NCI-H2107 (cell line): ENCODE data around the gene UBE2I.

ENCODE experiments used
- DNase-seq: peaks from one replicate; lab custom pipeline; 2025; lab: John Stamatoyannopoulos, UW

Gene UBE2I

DNA sequence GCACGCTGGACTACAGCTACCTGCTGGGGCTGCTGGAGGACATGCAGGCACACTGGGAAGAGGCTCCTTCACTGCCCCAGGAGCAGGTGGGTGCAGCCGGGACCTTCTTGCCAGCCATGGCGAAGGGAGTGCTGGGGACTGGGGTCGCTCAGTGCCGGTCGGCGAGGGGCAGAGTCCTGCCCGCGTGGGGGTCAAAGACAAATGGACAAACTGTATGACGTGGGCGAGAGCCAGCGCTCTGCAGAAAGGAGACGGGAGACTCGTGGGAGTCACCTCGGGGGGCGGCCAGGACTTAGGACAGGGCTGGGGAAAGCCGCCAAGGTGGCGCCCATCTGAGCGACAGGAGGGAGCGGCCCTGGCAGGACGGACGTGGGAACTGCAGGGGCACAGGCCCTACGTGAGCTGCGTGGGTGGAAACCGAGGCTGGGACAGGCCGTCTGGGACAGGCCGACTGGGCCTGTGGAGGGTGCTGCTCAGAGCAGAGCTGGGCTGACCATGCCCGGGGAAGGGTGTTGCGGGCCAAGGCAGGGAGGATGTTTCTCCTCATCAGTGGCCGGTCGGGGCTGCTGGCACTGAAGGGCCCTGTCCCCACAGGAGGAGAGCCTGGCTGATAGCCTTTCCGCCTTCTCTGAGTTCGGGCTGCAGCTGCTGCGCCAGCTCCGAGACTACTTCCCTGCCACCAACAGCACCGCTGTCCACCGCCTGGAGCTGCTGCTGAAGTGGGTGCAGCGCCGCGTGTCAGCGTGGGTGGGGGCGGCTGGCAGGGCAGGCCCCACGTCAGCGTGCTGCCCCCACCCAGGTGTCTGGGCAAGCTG, 34.2 kb downstream of the UBE2I start:
- no peak for DNase-seq

- DNase-seq: no peak
Measured at GRCh38 chr16:1344499-1344898, 35.1 kb downstream of the UBE2I start.

GRCh38 chr16:1345087-1345486, 35.7 kb downstream of the UBE2I start:
- no peak for DNase-seq

- no peak for DNase-seq
Measured at GRCh38 chr16:1345651-1346421, 36.4 kb downstream of the UBE2I start.

DNA sequence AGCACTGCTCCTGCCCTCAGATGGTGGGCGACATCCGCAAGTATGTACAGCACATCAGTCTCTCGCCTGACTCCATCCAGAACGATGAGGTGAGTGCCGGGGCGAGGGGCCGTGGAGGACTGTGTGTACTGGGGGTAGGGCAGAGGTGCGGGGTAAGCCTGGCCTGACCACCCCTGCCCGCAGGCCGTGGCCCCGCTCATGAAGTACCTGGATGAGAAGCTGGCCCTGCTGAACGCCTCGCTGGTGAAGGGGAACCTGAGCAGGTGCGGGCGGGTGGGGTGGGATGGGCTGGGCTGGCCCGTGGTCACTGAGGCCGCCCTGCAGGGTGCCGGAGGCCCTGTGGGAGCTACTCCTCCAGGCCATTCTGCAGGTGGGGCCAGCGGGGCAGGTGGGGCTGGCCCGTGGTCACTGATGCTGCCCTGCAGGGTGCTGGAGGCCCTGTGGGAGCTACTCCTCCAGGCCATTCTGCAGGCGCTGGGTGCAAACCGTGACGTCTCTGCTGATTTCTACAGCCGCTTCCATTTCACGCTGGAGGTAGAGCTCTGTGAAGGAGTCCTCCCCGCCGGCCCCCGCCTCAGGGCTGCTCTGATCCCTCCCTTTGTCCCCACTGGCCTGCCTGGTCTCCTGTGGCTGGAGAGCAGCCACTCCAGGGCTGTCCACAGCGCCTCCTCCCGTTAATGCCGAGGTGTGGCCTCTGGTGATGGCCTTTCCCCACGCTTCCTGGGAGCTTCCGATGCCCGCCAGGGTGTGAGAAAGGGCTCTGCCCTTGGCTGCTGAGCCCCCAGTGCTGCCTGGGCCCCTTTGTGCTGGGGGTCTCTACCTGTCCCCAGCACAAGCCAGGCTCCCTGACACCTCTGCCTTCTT, 37.2 kb downstream of the UBE2I start:
- DNase-seq: no peak

- no peak for DNase-seq
Measured at GRCh38 chr16:1347286-1347855, 37.9 kb downstream of the UBE2I start.

GRCh38 chr16:1347962-1348361, 38.5 kb downstream of the UBE2I start:
- no peak for DNase-seq

DNA sequence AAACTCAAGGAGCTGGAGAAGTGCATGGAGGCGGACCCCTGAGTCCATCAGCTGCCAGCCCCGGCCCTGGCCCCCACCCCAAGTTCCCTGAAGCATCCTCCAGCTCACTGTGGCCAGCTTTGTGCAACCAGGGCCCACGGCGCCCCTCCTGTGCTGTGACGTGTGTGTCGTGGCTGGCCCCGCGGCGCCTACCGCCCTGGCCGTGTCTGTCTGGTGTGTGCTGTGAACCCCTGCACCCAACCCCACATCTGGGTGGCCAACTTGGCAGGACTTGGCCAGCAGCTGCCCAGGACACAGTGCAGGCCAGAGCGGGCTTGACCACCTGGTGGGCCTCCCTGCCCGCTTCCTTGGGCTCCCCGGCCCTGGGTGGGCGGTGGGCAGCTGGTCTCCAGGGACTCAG, 39.0 kb downstream of the UBE2I start:
- DNase-seq: no peak

DNA sequence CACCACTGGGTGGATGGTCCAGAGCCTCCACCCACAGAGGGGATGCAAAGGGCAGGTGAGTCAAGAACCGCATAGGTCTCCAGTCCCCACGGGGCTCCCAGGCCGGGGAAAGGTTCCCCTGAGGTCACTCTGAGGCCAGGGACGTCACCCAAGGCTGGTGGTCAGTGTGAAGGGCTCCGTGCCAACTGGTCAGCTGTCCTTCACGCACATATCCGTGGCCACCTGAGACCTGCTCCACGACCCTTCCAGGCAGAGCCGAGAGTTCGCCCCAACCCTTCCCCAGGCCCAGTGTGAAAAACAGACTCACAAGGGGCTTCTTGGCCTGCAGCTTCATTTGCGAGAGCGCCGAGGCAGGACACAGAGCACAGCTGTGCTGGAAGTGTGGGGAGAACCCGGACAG, 39.5 kb downstream of the UBE2I start:
- no peak for DNase-seq

DNA sequence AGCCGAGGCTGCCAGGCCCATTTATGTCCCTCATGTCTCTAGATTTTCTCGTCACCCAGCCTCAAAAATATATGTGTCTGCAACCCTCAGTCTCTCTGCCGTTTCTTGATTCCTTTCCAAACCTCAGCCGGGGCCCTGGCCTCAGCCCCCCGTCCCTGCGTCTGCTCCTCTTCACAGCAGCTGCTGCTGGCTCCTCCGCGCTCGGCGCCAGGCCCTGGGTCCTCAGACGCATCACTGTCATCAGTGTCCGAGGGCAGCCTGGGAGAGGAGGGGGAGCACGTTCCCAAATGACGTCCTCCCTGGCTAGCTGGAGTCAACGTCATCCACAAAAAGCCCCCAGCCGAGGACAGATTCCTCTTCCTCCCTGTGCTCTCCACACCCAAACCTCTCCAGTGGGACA, 39.9 kb downstream of the UBE2I start:
- DNase-seq: no peak

- no peak for DNase-seq
Measured at GRCh38 chr16:1349951-1350350, 40.5 kb downstream of the UBE2I start.

DNA sequence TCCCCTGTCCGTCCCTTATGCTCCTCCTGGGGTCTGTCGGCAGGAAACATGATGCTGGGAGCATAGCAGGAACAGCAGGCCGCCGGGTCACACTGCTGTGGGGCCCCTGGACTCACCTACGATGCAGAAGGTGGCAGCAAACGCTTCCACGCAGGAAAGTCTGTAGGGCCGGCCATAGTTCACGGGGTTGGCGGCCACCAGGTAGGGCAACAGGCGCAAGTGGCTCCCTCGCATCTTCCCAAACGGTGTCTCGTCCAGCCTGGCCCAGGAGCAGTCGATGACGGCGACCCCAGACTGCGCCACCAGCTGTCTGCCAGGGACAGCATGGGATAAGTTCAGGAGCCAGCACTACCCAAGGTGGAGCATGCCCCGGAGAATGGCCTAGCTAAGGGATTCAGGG, 41.3 kb downstream of the UBE2I start:
- no peak for DNase-seq

DNA sequence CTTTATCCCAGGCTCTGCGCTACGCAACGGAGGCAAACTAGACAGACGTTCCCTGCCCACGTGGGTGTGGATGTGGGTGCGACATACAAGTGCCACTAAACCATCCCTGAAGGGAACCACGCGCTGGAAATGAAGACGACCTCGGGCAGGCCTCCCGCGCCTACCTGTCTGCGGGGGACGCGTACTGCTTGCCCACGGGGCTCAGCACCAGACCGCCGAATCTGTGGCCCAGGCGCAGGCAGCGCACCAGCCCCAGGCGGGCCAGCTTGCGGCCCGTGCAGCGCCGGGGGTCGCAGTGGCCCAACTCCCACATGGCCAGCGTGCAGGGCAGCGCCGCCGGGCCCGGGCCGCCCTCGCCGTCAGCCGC, 41.8 kb downstream of the UBE2I start:
- no peak for DNase-seq

- DNase-seq: peak; percentile 71
Measured at GRCh38 chr16:1351582-1352362, 42.3 kb downstream of the UBE2I start, which contains the start of the genes GNPTG and TSR3. GNPTG (plus strand) TSS chr16:1351931; CDS start chr16:1351966, 35 bp downstream. TSR3 (minus strand) TSS chr16:1351878; CDS start chr16:1351804, 74 bp downstream.

GRCh38 chr16:1354815-1355540, 45.5 kb downstream of the UBE2I start:
- no peak for DNase-seq

DNA sequence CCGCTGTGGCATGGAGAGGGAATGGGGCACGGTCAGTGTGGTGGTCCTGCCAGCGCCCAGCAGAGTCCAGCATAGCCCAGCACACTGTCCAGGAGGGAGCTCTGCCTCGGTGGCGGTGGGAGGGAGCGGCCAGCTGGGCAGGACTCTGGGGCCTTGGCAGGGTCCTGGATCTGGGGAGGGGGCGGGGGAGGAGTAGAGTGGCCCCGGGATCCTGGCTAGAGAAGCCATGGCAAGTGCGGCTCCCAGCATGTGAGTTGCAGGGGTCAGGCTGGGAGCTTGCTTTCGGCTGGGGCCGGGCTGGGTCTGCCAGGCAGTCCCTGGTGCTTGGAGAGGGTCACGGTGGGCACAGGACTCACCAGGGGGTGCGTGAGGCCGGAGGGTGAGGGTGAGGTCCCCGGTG, 46.2 kb downstream of the UBE2I start:
- no peak for DNase-seq

GRCh38 chr16:1356061-1356900, 46.8 kb downstream of the UBE2I start:
- no peak for DNase-seq

GRCh38 chr16:1357906-1358566, 48.6 kb downstream of the UBE2I start:
- no peak for DNase-seq
